ENCODE results near the gene STARD5.
A peak's percentile ranks its signal among the peaks of the same experiment; 100 is the strongest.

The STARD5 gene

DNA sequence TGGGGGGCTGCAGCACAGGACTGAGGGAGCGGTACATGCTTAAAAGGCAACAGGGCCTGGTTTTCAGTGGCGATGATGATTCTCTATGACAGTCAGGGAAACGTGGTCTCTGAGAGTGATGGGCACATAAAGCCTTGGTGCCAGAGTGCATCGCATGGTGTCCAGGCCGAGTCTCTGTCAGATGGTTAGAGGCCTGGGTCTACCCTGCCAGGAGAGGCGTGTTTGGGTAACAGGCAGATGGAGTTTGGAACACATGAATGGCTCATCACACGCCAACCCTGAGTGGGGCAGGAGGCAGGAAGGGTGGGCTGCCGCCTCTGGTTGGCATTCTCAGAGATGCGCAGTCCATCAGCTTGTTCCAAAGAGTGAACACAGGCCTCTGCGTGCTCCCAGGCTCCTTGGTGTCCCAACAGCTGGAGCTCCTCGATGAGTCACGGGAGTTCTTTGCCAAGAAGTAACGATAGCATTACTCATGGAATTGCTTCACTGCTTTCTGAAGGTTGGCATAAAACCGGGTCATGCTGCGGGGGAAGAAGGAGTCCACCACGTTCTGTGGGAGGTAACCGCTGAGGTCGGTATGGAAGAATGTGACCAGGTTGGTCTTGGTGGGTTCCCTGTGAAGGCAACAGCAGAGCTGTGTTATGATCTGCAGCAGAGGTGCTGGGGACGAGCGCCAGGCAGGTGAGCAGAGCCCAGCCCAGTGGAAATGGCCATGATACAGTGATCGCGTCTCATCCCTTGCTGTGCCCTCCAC is 11.0 kb downstream of the STARD5 start:
- TF ChIP-seq, protein P1, sequence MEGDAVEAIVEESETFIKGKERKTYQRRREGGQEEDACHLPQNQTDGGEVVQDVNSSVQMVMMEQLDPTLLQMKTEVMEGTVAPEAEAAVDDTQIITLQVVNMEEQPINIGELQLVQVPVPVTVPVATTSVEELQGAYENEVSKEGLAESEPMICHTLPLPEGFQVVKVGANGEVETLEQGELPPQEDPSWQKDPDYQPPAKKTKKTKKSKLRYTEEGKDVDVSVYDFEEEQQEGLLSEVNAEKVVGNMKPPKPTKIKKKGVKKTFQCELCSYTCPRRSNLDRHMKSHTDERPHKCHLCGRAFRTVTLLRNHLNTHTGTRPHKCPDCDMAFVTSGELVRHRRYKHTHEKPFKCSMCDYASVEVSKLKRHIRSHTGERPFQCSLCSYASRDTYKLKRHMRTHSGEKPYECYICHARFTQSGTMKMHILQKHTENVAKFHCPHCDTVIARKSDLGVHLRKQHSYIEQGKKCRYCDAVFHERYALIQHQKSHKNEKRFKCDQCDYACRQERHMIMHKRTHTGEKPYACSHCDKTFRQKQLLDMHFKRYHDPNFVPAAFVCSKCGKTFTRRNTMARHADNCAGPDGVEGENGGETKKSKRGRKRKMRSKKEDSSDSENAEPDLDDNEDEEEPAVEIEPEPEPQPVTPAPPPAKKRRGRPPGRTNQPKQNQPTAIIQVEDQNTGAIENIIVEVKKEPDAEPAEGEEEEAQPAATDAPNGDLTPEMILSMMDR (conservative IDR thresholded peaks at IDR 0.05; ENCODE audit: low read depth, low read length): no peak
- DNase-seq (ENCODE audit: low read depth): peak; percentile 75
- H3K4me3 ChIP-seq (ENCODE audit: low read length): no peak overlapping the region

DNA sequence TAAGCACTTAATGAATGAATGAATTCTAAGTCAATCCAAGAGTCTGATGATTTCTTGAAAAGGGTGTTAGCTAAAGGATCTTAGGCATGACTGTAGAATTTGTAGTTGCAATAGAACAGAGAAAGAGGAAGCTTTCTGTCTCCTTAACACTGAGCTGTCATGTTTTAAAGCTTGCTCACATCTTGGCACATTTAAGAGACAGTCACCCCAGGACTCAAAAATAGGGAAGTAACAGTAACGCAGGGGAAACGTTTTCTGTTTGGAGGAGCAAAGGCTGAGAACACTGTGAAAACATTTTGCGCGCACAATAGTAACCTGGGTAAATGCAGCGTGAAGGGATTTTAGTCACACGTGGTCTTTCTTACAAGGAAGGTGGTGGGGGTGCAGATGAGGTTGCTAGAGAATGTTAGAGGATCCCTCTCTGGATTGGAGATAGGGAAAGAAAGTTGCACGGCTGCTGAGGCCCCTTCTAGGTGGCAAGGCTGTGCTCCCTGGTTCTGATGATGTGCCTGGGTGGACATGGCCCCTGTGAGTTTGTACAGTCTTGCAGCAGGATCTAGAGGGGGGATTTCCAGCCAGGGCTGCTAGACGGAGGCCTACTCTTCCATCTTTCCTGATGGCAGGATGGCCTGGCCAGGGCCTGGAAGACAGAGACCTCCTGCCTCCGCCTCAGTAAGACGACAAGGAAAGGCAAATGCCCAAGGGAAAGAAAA is 12.0 kb downstream of the STARD5 start:
- no peak overlapping the region for H3K4me3 ChIP-seq (ENCODE audit: low read length)
- no peak for DNase-seq (ENCODE audit: low read depth)
- TF ChIP-seq, protein P1 (conservative IDR thresholded peaks at IDR 0.05; ENCODE audit: low read depth, low read length): no peak

- DNase-seq (ENCODE audit: low read depth): no peak
Measured at GRCh38 chr15:81310480-81310879, 13.5 kb downstream of the STARD5 start.

DNA sequence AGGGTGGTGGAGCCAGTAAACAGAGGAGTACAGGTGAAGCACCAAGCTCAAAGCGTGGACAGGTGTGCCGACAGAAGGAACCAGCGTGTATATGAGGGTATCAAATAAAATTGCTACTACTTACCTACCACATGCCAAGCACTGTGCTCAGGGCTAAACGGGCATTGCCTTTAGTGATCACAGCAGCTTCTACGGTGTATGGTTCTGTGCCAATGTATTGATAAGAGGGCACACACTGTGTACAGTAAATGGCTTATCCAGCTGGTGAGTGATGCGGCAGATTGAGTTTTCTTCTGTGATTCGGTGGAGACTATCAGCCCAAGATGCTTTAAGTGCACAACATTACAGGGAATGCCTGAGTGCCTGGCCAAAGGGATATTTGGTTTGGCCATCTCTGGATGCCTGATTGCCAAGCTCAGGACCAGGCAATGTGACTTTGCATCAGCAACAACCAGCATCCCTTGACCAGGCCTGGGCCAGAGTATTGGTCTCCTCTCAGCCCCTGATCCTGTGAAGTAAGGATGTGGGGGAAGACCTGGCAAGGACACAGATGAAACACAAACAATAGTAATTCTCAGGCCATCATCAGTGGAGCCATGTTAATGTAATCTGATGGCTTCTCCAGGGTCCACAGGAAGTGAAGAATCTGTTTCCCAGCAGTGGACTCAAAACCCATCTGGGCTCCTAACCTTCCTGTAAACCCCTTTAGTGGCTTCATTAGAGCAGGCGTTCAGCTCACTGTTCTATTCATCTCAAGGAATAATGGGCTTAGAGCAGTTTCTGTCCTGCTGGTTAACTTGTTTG is 14.1 kb downstream of the STARD5 start:
- no peak for DNase-seq (ENCODE audit: low read depth)

More at GRCh38 chr15:81310480-81310879, 13.5 kb downstream of the STARD5 start:
- TF ChIP-seq, protein P1 (conservative IDR thresholded peaks at IDR 0.05; ENCODE audit: low read depth, low read length): no peak
- H3K4me3 ChIP-seq (ENCODE audit: low read length): no peak overlapping the region

DNA sequence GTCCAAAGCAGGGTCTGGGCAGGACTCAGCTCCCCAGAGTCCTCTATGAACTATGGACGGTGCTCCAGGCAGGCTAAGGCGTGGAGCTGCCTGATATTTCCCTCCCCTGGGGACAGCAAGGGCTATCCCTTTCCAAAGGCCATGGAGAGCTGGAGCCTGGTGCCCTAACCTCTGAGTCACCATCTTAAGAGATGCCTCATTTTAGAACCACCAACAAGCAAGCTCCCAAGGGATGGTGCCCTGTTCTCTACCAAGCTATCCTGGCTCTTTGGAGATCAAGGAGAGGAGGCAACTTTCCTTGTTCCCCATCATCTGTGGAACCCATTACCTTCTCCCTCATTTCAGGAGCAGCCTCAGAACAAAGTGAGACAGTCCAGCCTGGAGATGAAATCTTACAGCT is 15.7 kb downstream of the STARD5 start:
- no peak overlapping the region for H3K4me3 ChIP-seq (ENCODE audit: low read length)
- TF ChIP-seq, protein P1 (conservative IDR thresholded peaks at IDR 0.05; ENCODE audit: low read depth, low read length): no peak
- no peak for DNase-seq (ENCODE audit: low read depth)

More for the DNA sequence above, 14.1 kb downstream of the STARD5 start:
- TF ChIP-seq, protein P1 (conservative IDR thresholded peaks at IDR 0.05; ENCODE audit: low read depth, low read length): no peak
- no peak overlapping the region for H3K4me3 ChIP-seq (ENCODE audit: low read length)

DNA sequence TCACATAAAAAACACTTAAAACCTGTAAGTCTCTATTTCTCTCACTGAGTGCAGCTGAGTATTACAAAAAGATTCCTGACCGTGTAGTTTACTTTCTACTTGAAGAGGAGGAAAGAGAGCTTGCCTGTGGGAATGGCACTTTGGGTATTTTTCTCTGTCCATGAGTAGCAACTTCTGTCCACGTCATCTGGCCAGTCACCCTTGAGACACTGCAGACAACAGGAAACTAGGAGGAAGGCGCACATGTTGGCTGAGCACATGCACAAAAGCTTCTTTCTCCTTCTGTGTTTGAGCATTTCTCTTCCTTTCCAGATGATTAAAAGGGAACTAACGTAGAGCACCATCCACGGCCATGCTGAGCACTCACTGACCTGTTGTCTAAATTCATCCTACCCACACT is 19.7 kb downstream of the STARD5 start:
- no peak for DNase-seq (ENCODE audit: low read depth)

More for the DNA sequence above, 19.7 kb downstream of the STARD5 start:
- TF ChIP-seq, protein P1 (conservative IDR thresholded peaks at IDR 0.05; ENCODE audit: low read depth, low read length): no peak
- H3K4me3 ChIP-seq (ENCODE audit: low read length): no peak overlapping the region

All from retinal pigment epithelial cell (primary cell).